ENCODE measurements around the gene AP3B2.

GRCh38 chr15:82653483-82654168, 56.0 kb downstream of the AP3B2 start:
- TF ChIP-seq CTCF (conservative IDR thresholded peaks at IDR 0.05 in 1 of 2, IDR thresholded peaks at IDR 0.05 in 1 of 2; ENCODE audit: low read depth in 1 of 2, low read length in 2 of 2) (no peak), EZH2 (IDR thresholded peaks at IDR 0.05; ENCODE audit: low read length, missing control alignments) (no peak)
